Activated T-cell treated with anti-CD3 and anti-CD28 coated beads, Interleukin-2, amount 50 U/mL, for 72 hours (primary cell): Measurements from ENCODE around the gene CFAP251. TPM values are rescaled to one million over a fixed set of nuclear protein-coding genes. Genes with fewer than 3 reads are reported as not detected.
"Not testable (repeated sequence)": the region's sequence is repeated elsewhere in the genome, so short reads cannot be mapped to it uniquely, and the experiment has no call there.

Experiments used
- ATAC-seq, 2 donors: fragments of 150-1000 bp; cut with Tn5 transposase; replicated peaks in 1 of 2; 2 replicates each; pipeline ENCODE4 v1.10.0; 2021; ENCODE audit warnings: moderate library complexity in 2 of 2, mild to moderate bottlenecking in 1 of 2
- DNase-seq, 2 donors: peaks; one replicate each; pipeline ENCODE4 v3.0.0; 2021 to 2022; ENCODE audit warnings: mixed read lengths in 1 of 2
- H3K27ac Mint-ChIP-seq: one replicate; pipeline ENCODE4 v1.8.0; 2022; ENCODE audit warnings: mild to moderate bottlenecking, moderate library complexity, mixed read lengths
- H3K27me3 Mint-ChIP-seq: one replicate; pipeline ENCODE4 v1.8.0; 2022; ENCODE audit warnings: low read depth, mixed read lengths
- H3K36me3 Mint-ChIP-seq, 2 donors: one replicate each; pipeline ENCODE4 v1.8.0; 2022; ENCODE audit warnings: mixed read lengths in 2 of 2, mild to moderate bottlenecking in 1 of 2; ENCODE audit not compliant: insufficient read depth in 2 of 2
- H3K4me1 Mint-ChIP-seq: one replicate; pipeline ENCODE4 v1.8.0; 2022; ENCODE audit warnings: low read depth, mixed read lengths
- H3K4me3 Mint-ChIP-seq, 2 donors: one replicate each; pipeline ENCODE4 v1.8.0; 2022; ENCODE audit warnings: mild to moderate bottlenecking in 2 of 2, mixed read lengths in 2 of 2, moderate library complexity in 2 of 2
- H3K9me3 Mint-ChIP-seq, 2 donors: one replicate each; pipeline ENCODE4 v1.8.0; 2022; ENCODE audit warnings: mixed read lengths in 2 of 2
- total RNA-seq, 2 donors: library from RNA; stranded (reverse); gene quantifications; one replicate each; pipeline ENCODE4 v1.2.3, GENCODE V29; 2022

Gene CFAP251
- total RNA-seq, 2 donors from 2014 or later, result 0.70 to 1.6 TPM

DNA sequence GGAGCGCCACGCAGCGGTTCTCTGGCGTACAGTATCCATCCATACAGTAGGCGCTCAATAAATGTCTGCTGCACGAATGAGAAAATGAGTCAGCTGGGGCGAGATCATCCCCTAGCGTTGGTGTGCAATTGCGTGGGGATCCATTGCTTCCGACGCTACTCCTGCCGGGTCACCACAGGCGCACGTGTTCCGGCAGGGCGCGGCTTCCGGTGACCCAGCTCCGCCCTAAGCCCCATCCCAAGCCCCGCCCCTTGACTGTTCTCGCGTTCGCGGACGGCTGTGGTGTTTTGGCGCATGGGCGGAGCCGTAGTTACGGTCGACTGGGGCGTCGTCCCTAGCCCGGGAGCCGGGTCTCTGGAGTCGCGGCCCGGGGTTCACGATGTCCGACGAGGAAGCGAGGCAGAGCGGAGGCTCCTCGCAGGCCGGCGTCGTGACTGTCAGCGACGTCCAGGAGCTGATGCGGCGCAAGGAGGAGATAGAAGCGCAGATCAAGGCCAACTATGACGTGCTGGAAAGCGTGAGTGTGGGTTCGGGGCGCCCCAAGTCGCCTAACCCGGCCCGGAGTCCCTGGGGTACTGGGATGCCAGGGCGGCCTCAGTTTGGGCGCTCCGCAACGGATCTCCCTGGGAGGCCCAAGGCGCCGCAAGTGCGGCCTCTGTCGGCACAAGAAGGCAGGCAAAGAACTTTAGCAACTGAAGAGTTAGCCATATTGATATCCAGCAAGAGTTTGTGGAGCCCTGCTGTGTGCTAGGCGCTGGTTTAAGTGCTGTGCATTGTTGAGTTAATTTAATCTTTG is 29.7 kb upstream of the CFAP251 start, which contains the start of gene PSMD9:
Gene PSMD9, plus strand, starts transcription at position 313 of the 796 bp plus-strand sequence. Its CDS starts 67 bp downstream, at position 380.
- DNase-seq, result peak; percentile 99 to 100
- Mint-ChIP-seq H3K36me3 (no peaks in the 10 kb centered on the region), H3K4me1 (peaks cover 29% of the 10 kb centered on the region), H3K27ac (peak within 1 kb of the TSS; percentile 93), H3K9me3 (no peaks in the 10 kb centered on the region), H3K27me3 (no peaks in the 10 kb centered on the region), H3K4me3 (peak within 1 kb of the TSS; percentile 94 to 97)
- peak; percentile 94 to 95 for ATAC-seq

DNA sequence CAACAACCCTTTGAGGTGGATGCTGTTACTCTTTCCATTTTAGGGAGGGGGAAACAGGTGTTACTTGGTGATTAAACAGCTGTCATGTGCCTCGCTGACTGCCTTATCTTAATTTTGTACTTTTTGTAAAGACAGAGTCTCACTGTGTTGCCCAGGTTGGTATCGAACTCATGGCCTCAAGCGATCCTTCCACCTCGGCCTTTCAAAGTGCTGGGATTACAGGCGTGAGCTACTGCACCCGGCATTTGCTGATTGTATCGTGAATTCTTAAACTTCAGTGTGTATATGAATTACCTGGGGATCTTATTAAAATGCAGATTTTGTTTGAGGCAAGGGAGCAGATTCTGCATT is 29.1 kb upstream of the CFAP251 start:
- Mint-ChIP-seq H3K27ac (peak overlapping the region; percentile 93), H3K27me3 (no peaks in the 10 kb centered on the region), H3K4me1 (peaks cover 35% of the 10 kb centered on the region), H3K4me3 (peak overlapping the region; percentile 94 to 97), H3K9me3 (no peaks in the 10 kb centered on the region), H3K36me3 (peaks cover 0 to 2% of the 10 kb centered on the region in 2 donors)
- DNase-seq, result no peak
- no peak for ATAC-seq

DNA sequence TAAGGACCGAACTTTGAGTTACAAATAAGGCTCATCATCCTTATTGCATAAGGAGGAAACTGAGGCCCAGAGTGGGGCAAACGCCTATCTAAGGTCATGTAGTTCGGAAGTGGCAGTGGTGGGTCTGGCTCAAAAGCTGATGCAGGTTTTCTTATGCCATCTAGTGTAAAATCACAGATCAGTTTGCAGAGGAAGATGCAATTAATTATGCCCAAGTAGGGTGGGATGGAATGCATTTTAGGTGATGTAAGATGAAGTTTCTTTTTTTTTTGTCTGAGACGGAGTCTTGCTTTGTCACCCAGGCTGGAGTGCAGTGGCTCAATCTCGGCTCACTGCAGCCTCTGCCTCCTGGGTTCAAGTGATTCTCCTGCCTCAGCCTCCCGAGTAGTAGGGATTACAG is 28.7 kb upstream of the CFAP251 start:
- Mint-ChIP-seq H3K27ac (peak overlapping the region; percentile 93), H3K4me1 (peaks cover 39% of the 10 kb centered on the region), H3K4me3 (peak overlapping the region; percentile 94 to 97)
- not testable (repeated sequence) for DNase-seq, ATAC-seq, H3K9me3 Mint-ChIP-seq, H3K27me3 Mint-ChIP-seq, H3K36me3 Mint-ChIP-seq

DNA sequence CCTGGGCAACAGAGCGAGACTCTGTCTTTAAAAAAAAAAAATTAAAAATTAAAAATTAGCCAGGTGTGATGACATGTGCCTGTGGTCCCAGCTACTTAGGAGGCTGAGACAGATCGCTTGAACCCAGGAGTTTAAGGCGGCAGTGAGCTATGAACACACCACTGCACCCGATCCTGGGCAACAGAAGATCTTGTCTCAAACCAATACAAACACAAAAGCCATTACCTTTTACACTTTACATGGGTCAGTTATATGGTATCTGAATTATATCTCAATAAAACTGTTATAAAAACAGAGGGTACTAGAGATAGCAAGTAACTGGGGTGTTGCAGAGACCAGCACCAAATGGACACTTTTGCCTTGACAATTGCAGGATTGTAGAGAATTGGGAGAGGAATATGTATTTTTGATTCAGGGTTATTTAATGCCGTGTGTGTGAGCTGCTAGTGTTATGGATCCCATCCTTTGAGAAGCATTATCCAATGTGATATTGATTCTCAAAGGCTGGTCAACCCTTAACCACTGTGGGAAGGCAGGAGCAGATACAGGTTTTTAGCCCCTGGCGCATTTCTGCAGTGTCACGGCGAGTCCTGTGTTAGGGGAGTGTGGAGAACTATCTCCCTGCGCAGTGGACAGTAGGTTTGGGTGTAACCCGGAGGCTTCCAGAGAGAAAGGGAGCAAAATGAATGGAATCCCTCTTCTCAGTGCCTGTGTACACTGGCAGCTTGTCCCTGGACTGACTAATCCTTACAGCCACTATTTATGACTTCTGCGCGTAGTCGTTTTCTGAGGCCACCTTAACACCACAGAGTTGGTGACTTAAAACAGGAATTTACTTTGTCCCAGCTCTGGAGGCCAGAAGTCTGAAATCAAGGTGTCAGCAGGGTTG is 25.5 kb upstream of the CFAP251 start:
- peak in 1 of 2 donors; percentile 8 for DNase-seq
- peak overlapping the region; percentile 96 for H3K27ac Mint-ChIP-seq
- ATAC-seq, result no peak
- H3K4me1 Mint-ChIP-seq, result peaks cover 44% of the 10 kb centered on the region
- no peaks in the 10 kb centered on the region for H3K27me3 Mint-ChIP-seq
- H3K4me3 Mint-ChIP-seq, result peak overlapping the region; percentile 86 to 93
- peaks cover 4 to 12% of the 10 kb centered on the region in 2 donors for H3K36me3 Mint-ChIP-seq
- H3K9me3 Mint-ChIP-seq, result no peaks in the 10 kb centered on the region

DNA sequence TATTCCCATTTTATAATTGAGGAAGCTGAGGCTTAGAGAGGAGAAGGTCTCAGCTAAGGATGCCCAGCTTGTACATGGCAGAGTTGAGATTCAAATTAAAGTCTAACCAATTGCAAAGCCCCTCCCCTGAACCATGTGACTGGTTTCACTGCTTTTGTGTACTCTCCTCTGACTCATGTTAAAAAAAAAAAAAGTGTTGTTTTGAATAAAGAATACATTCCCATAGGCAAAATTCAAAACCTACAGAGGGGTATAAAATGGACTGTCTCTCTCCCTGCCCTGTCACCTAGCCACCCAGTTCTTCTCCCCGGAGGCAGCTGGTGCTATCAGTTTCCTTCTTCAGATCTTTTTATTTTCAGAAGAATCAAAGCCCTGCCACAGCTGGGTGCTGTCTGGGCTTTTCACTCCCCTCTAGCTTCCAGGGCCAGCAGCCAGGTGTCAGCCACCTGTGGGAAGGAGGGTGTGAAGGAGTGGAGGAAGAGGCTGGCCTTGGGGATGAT is 24.4 kb upstream of the CFAP251 start:
- peaks cover 44% of the 10 kb centered on the region for H3K4me1 Mint-ChIP-seq
- peak; percentile 45 to 57 for DNase-seq
- peak; percentile 76 to 82 for ATAC-seq
- H3K4me3 Mint-ChIP-seq, result peak overlapping the region; percentile 86 to 93
- H3K27ac Mint-ChIP-seq, result peak overlapping the region; percentile 96
- no peaks in the 10 kb centered on the region for H3K27me3 Mint-ChIP-seq
- H3K9me3 Mint-ChIP-seq, result no peaks in the 10 kb centered on the region
- H3K36me3 Mint-ChIP-seq, result peaks cover 4 to 15% of the 10 kb centered on the region in 2 donors

DNA sequence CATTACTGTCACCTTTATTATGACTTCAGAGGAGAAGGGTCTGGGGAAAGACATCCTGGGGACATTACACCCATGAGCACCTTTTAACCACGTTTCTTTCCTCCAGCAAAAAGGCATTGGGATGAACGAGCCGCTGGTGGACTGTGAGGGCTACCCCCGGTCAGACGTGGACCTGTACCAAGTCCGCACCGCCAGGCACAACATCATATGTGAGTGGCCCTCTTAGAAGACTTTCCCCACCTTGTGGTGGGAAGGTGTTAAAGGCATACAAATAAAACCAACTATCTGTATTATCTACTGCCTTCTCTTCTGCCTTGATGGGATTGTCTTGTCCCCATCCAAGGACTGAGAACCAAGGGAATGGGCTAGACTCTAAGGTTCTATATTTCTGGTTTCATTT is 23.8 kb upstream of the CFAP251 start:
- Mint-ChIP-seq H3K4me1 (peaks cover 38% of the 10 kb centered on the region), H3K27me3 (no peaks in the 10 kb centered on the region), H3K9me3 (no peaks in the 10 kb centered on the region), H3K4me3 (peak overlapping the region; percentile 86 to 93), H3K27ac (peak overlapping the region; percentile 96), H3K36me3 (peaks cover 7 to 15% of the 10 kb centered on the region in 2 donors)
- DNase-seq (no peak), ATAC-seq (peak in 1 of 2 donors; percentile 31)

DNA sequence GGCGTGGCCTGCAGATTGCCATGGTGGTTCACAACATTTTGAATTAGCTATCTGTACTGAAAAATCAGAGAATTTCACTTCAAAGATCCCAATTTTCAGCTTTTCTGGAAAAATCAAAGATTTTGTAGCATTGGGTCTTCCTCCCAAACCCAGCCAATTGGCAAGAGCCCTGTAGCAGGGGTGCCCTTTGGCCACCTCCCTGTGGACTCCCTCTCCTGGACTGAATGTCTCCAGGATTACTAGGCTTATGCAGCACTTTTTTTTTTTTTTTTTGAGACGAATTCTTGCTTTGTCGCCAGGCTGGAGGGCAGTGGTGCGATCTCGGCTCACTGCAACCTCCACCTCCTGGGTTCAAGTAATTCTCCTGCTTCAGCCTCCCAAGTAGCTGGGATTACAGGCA is 20.1 kb upstream of the CFAP251 start:
- no peak overlapping the region for H3K4me3 Mint-ChIP-seq
- no peaks in the 10 kb centered on the region for H3K9me3 Mint-ChIP-seq
- H3K4me1 Mint-ChIP-seq, result peaks cover 19% of the 10 kb centered on the region
- no peak overlapping the region for H3K27ac Mint-ChIP-seq
- no peaks in the 10 kb centered on the region for H3K27me3 Mint-ChIP-seq
- DNase-seq (no peak), ATAC-seq (no peak)
- H3K36me3 Mint-ChIP-seq, result peaks cover 7 to 31% of the 10 kb centered on the region in 2 donors

DNA sequence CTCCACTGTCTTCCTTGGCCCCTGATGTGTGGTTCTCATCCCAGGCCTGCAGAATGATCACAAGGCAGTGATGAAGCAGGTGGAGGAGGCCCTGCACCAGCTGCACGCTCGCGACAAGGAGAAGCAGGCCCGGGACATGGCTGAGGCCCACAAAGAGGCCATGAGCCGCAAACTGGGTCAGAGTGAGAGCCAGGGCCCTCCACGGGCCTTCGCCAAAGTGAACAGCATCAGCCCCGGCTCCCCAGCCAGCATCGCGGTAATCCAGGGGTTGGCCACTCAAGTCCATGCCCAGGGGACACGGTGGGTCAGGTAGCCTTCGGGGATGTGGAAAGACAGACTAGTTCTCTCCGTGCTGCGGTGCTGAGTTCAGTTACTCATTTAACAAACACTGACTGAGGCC is 18.8 kb upstream of the CFAP251 start:
- H3K4me1 Mint-ChIP-seq, result peaks cover 6% of the 10 kb centered on the region
- no peak for ATAC-seq
- no peak overlapping the region for H3K27ac Mint-ChIP-seq
- peaks cover 5 to 35% of the 10 kb centered on the region in 2 donors for H3K36me3 Mint-ChIP-seq
- DNase-seq, result no peak
- no peak overlapping the region for H3K4me3 Mint-ChIP-seq
- H3K27me3 Mint-ChIP-seq, result no peaks in the 10 kb centered on the region
- no peaks in the 10 kb centered on the region for H3K9me3 Mint-ChIP-seq

DNA sequence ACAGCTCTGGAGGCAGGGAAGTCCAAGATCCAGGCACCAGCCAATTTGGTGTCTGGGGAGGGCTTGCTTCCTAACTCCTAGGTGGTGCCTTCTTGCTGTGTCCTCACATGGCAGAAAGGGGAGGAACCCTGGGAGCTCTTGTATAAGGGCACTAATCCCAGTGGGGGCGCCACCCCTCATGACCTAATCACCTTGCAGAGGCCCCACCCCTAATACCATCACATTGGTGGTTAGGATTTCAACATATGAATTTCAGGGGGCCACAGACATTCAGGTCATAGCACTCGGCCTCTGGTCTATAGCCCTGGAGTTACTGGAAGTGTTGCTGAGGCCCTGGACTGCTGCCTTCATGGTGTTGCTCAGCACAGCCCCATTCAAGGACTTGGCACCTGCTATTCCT is 15.2 kb upstream of the CFAP251 start:
- no peak for ATAC-seq
- no peaks in the 10 kb centered on the region for H3K27me3 Mint-ChIP-seq
- H3K4me1 Mint-ChIP-seq, result peaks cover 1% of the 10 kb centered on the region
- no peaks in the 10 kb centered on the region for H3K9me3 Mint-ChIP-seq
- no peak overlapping the region for H3K27ac Mint-ChIP-seq
- DNase-seq, result no peak
- peaks cover 2 to 33% of the 10 kb centered on the region in 2 donors for H3K36me3 Mint-ChIP-seq
- H3K4me3 Mint-ChIP-seq, result no peak overlapping the region

DNA sequence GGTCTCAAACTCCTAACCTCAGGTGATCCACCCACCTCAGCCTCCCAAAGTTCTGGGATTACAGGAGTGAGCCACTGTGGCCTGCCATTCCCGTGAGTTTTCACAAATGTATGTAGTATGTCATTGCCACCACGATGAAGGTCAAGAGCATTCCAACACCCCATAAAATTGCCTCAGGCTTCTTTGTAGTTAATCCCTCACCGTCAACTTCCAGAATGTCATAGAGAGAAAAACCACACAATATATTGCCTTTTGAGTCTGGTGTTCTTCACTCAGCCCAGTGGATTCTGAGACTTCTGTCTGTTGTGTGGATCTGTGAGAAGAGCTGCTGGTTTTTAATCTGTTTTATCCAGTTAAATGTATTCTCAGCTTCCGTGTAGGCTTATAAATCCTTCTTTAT is 12.6 kb upstream of the CFAP251 start:
- H3K4me3 Mint-ChIP-seq, result no peak overlapping the region
- no peak for DNase-seq
- no peaks in the 10 kb centered on the region for H3K27me3 Mint-ChIP-seq
- no peaks in the 10 kb centered on the region for H3K9me3 Mint-ChIP-seq
- no peak overlapping the region for H3K27ac Mint-ChIP-seq
- no peak for ATAC-seq
- peaks cover 6 to 38% of the 10 kb centered on the region in 2 donors for H3K36me3 Mint-ChIP-seq
- peaks cover 8% of the 10 kb centered on the region for H3K4me1 Mint-ChIP-seq

DNA sequence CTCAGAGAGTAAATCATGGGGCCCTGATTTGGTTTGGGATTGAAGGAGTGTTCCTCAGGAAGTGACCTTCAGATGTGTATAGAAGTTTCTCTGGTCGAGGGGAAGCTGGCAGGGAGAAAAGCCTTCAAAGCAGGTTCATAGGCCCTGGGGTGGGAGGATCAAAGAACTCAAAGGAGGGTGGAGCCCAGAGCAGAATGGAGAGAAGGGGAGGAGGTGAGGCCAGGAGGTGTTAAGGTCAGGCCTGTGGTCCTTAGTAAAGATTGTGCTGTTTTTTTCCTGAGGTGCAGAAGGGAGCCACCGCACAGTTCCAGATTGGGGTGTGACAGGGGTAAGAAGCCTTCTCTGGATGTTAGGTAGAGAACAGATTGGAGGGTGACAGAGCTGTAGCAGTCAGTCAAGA is 9.7 kb upstream of the CFAP251 start:
- peak overlapping the region; percentile 49 for H3K27ac Mint-ChIP-seq
- H3K27me3 Mint-ChIP-seq, result no peaks in the 10 kb centered on the region
- H3K9me3 Mint-ChIP-seq, result no peaks in the 10 kb centered on the region
- H3K36me3 Mint-ChIP-seq, result peaks cover 12 to 31% of the 10 kb centered on the region in 2 donors
- DNase-seq, result no peak
- ATAC-seq, result no peak
- H3K4me3 Mint-ChIP-seq, result no peak overlapping the region
- H3K4me1 Mint-ChIP-seq, result peaks cover 15% of the 10 kb centered on the region

DNA sequence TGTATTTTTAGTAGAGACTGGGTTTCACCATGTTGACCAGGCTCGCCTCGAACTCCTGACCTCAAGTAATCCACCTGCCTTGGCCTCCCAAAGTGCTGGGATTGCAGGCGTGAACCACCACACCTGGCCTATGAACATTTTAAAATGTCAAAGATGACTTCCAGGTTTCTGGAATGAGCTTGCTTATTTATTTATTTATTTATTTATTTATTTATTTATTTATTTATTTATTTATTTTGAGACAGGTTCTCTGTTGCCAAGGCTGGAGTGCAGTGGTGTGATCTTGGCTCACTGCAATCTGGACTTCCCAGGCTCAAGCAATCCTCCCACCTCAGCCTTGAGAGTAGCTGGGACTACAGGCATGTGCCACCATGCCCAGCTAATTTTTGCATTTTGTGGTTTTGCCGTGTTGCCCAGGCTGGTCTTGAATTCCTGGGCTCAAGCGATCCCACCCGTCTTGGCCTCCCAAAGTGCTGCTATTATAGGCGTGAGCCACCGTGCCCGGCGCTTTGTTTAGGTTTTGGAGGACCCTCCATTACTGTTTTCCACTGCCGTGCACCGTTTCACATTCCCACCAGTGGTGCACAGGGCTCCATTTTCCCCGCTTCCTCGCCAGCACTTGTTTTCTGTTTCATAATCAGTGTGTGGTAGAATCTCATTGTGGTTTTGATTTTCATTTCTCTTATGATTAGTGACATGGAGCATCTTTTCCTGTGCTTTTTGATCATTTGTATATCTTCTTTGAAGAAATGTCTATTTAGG is 6.4 kb upstream of the CFAP251 start:
- peak; percentile 20 to 26 for DNase-seq
- peaks cover 12 to 23% of the 10 kb centered on the region in 2 donors for H3K36me3 Mint-ChIP-seq
- peak overlapping the region; percentile 14 to 38 for H3K4me3 Mint-ChIP-seq
- H3K9me3 Mint-ChIP-seq, result no peaks in the 10 kb centered on the region
- H3K4me1 Mint-ChIP-seq, result peaks cover 17% of the 10 kb centered on the region
- ATAC-seq, result peak; percentile 75 to 92
- H3K27me3 Mint-ChIP-seq, result no peaks in the 10 kb centered on the region
- no peak overlapping the region for H3K27ac Mint-ChIP-seq
